ENCODE results near the gene BATF2. TPM values are rescaled to one million over a fixed set of nuclear protein-coding genes. Genes with fewer than 3 reads are reported as not detected.

Gene BATF2
- 2.4 TPM for total RNA-seq

GRCh38 chr11:64996710-64997380, at the start of gene BATF2:
TSS of gene BATF2 (minus strand) at chr11:64996971. CDS start at chr11:64996914, 57 bp downstream.

GRCh38 chr11:65040847-65041622, 44.3 kb upstream of the BATF2 start, which contains the start of gene SAC3D1:
TSS of gene SAC3D1 (plus strand) at chr11:65041210. CDS start at chr11:65041293, 83 bp downstream.

GRCh38 chr11:65027213-65028067, 30.7 kb upstream of the BATF2 start, which contains the start of gene SNX15:
TSS of gene SNX15 (plus strand) at chr11:65027439. CDS start at chr11:65027538, 99 bp downstream.

GRCh38 chr11:65013888-65014725, 17.3 kb upstream of the BATF2 start, which contains the start of gene ARL2:
TSS of gene ARL2 (plus strand) at chr11:65014160. CDS start at chr11:65014208, 48 bp downstream.

GRCh38 chr11:64971421-64972233, 25.1 kb downstream of the BATF2 start, which contains the start of gene MAJIN:
TSS of gene MAJIN (minus strand) at chr11:64972108. CDS start at chr11:64959405, 12,703 bp downstream.

Small RNA genes lying within 50 kb of the gene (small RNA-seq; reads per million reads assigned to genes)
- gene MIR6879 (ENCODE audit: low replicate concordance) (not detected), gene SNX15 (ENCODE audit: low replicate concordance) (not detected)

Other genes with a start within 250 kb of the BATF2 start
- 136 TPM for gene PYGM, start 237.0 kb downstream of the BATF2 start, total RNA-seq
- 149 TPM for gene SF1, start 218.4 kb downstream of the BATF2 start, total RNA-seq
- 23.6 TPM for gene MAP4K2, start 193.8 kb downstream of the BATF2 start, total RNA-seq
- 31.8 TPM for gene MEN1, start 186.4 kb downstream of the BATF2 start, total RNA-seq
- 8.7 TPM for gene CDC42BPG, start 152.3 kb downstream of the BATF2 start, total RNA-seq
- gene EHD1, start 118.3 kb downstream of the BATF2 start, total RNA-seq = 62.8 TPM
- gene ATG2A, start 79.8 kb downstream of the BATF2 start, total RNA-seq = 31.4 TPM
- gene PPP2R5B, start 72.3 kb downstream of the BATF2 start, total RNA-seq = 14.4 TPM
- 1.3 TPM for gene GPHA2, start 61.1 kb downstream of the BATF2 start, total RNA-seq
- 0.70 TPM for gene MAJIN, start 24.9 kb downstream of the BATF2 start, total RNA-seq
- 91.7 TPM for gene ARL2, start 17.2 kb upstream of the BATF2 start, total RNA-seq
- 21.5 TPM for gene SNX15, start 30.5 kb upstream of the BATF2 start, total RNA-seq
- gene SAC3D1, start 44.2 kb upstream of the BATF2 start, total RNA-seq = 7.8 TPM
- 20.2 TPM for gene NAALADL1, start 61.6 kb upstream of the BATF2 start, total RNA-seq
- 6.4 TPM for gene CDCA5, start 87.1 kb upstream of the BATF2 start, total RNA-seq
- gene ZFPL1, start 87.3 kb upstream of the BATF2 start, total RNA-seq = 29.6 TPM
- gene VPS51, start 99.2 kb upstream of the BATF2 start, total RNA-seq = 421 TPM
- gene TM7SF2, start 114.9 kb upstream of the BATF2 start, total RNA-seq = 65.0 TPM
- 8.0 TPM for gene ZNHIT2, start 120.7 kb upstream of the BATF2 start, total RNA-seq
- gene FAU, start 125.2 kb upstream of the BATF2 start, total RNA-seq = 650 TPM
- 57.1 TPM for gene MRPL49, start 125.3 kb upstream of the BATF2 start, total RNA-seq
- gene SYVN1, start 137.5 kb upstream of the BATF2 start, total RNA-seq = 22.3 TPM
- gene SPDYC, start 173.3 kb upstream of the BATF2 start, total RNA-seq = not detected
- 142 TPM for gene CAPN1, start 185.0 kb upstream of the BATF2 start, total RNA-seq